RCC 7860 (cell line): ENCODE results near the gene WNT1.
A peak's percentile ranks its signal among the peaks of the same experiment; 100 is the strongest.

Experiments
- DNase-seq: peaks from one replicate; pipeline ENCODE4 v3.0.0-alpha.2; 2015; ENCODE audit warnings: low spot score
- FAIRE-seq: peaks from 2 replicates; lab custom pipeline; 2012; peaks lifted over from hg19 to GRCh38; lab: Jason Lieb, UNC

Gene WNT1

DNA sequence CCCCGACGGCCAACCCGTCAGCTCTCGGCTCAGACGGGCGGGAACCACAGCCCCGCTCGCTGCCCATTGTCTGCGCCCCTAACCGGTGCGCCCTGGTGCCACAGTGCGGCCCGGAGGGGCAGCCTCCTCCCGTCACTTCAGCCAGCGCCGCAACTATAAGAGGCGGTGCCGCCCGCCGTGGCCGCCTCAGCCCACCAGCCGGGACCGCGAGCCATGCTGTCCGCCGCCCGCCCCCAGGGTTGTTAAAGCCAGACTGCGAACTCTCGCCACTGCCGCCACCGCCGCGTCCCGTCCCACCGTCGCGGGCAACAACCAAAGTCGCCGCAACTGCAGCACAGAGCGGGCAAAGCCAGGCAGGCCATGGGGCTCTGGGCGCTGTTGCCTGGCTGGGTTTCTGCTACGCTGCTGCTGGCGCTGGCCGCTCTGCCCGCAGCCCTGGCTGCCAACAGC is at the start of gene WNT1:
Gene WNT1 (plus strand): TSS at position 32 of the 450 bp plus-strand sequence. CDS start 329 bp downstream, at position 361.
- FAIRE-seq (no peak), DNase-seq (no peak)

GRCh38 chr12:48929551-48929950 is 48.6 kb upstream of the WNT1 start:
- no peak for FAIRE-seq

DNA sequence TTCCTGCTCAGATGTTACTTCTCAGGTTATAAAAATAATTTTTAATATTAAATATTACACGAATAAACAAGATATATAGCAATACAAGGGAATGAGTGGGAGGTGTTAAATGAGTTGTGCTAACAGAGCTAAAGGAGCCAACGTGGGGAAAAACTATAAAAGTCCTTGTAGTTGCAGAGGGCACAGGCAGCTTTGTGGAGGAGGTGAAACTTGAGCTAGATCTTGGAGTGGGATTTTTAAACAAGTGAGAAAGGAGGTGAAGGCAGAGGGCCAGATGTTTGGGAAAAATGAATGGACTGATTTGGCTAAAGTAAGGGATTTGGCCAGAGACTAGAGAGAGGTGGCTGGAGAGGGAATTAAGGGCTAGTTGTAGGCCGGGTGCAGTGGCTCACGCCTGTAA is 47.6 kb upstream of the WNT1 start:
- DNase-seq (no peak), FAIRE-seq (no peak)

More at GRCh38 chr12:48929551-48929950, 48.6 kb upstream of the WNT1 start:
- no peak for DNase-seq

GRCh38 chr12:48932878-48933277 is 45.2 kb upstream of the WNT1 start:
- no peak for DNase-seq

GRCh38 chr12:48933664-48934311 is 44.3 kb upstream of the WNT1 start:
- DNase-seq, result no peak
- no peak for FAIRE-seq

More at GRCh38 chr12:48932878-48933277, 45.2 kb upstream of the WNT1 start:
- no peak for FAIRE-seq

- DNase-seq (no peak), FAIRE-seq (no peak)
Observed at GRCh38 chr12:48934312-48934706, 43.8 kb upstream of the WNT1 start.

DNA sequence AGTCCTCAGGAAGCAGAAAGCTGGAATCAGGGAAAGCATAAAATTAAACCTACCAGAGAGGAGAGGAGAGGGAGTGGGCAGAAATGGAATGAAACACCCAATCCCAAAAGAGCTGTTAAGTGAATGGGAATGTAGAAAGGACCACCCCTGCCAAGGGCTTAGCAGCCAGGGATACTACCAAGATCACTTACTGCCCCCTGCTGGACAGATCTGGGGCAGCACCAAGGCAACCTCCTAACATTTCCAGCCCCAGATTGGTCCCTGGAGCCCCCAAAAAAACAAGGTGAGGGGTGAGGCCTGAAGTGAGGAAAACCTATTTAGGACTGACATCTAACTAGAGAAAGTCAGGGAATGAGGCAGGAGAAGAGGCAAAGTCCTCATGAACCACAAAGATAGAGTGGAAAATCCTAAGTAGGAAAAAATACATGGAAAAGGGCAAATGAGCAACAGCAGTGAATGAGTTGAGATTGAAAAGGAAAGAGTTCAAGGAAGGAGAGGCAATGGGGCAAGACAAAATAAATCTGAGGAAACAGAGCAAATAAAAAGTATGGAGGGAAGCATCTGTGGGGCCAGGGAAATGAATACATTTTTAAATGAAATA is 41.6 kb upstream of the WNT1 start:
- FAIRE-seq (no peak), DNase-seq (peak; percentile 26)

GRCh38 chr12:48937170-48937569 is 41.0 kb upstream of the WNT1 start:
- FAIRE-seq (no peak), DNase-seq (no peak)

DNA sequence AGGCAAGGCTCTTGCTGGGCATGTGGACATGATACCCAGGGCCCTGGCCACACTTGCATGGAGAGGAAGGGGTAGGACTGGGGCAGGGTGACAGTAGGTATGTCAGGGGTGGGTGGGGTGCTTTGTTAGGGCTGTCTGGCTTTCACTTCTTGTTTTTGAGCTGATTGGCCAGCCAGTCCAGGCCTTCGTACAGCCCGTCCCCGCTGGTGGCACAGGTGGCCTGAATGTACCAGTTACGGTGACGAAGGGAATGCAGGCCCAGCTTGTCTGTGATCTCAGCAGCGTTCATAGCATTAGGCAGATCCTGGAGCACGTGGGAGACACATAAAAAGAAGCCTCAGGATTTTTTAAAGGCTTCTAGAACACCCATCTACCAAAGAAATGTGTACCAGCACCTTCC is 39.3 kb upstream of the WNT1 start:
- DNase-seq (no peak), FAIRE-seq (no peak)

DNA sequence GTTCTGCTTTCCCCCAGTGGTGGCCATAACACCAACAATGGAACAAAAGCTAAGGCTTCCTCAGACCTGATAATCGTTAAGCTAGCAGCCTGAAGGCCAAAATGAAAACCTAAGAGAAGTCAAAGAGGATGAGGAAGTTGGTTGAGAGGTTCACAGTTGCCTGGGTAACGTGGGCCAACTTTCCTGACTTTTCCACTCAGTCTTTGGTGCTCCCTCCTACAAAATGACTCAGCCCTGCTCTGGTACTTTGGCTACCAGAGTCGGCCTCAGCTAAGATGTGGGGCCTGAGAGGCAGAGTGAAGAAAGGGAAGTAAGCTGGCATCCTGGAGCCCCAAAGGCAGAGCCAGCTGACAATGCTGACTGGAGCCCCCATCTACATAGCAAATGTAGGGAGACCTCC is 37.9 kb upstream of the WNT1 start:
- DNase-seq (no peak), FAIRE-seq (no peak)

GRCh38 chr12:48943221-48943620 is 34.9 kb upstream of the WNT1 start:
- no peak for DNase-seq
- no peak for FAIRE-seq

- DNase-seq, result no peak
- no peak for FAIRE-seq
Observed at GRCh38 chr12:48946205-48946604, 31.9 kb upstream of the WNT1 start.

GRCh38 chr12:48946943-48947342 is 31.2 kb upstream of the WNT1 start:
- FAIRE-seq, result no peak
- DNase-seq, result no peak

DNA sequence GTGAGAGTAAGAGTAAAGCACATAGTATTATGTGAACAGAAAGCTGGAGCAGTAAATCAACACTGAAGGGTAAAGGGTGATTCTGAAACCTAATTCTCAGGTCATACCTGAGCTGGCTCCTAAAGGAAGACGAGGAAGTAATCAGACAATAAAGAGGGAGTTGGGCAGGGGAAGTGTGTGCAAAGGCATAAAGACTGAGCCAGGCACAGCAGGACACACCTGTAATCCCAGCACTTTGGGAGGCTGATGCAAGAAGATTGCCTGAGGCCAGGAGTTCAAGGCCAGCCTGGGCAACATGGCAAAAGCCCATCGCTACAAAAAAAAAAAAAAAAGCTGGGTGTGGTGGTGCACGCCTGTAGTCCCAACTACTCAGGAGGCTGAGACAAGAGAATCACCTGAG is 30.4 kb upstream of the WNT1 start:
- FAIRE-seq, result no peak
- no peak for DNase-seq

GRCh38 chr12:48952691-48953090 is 25.4 kb upstream of the WNT1 start:
- FAIRE-seq (no peak), DNase-seq (no peak)

GRCh38 chr12:48954061-48954460 is 24.1 kb upstream of the WNT1 start:
- DNase-seq (no peak), FAIRE-seq (no peak)

GRCh38 chr12:48954841-48955501 is 23.2 kb upstream of the WNT1 start:
- no peak for DNase-seq
- no peak for FAIRE-seq

- FAIRE-seq (peak; percentile 80), DNase-seq (peak; percentile 84)
Observed at GRCh38 chr12:48956279-48957140, 21.6 kb upstream of the WNT1 start.

DNA sequence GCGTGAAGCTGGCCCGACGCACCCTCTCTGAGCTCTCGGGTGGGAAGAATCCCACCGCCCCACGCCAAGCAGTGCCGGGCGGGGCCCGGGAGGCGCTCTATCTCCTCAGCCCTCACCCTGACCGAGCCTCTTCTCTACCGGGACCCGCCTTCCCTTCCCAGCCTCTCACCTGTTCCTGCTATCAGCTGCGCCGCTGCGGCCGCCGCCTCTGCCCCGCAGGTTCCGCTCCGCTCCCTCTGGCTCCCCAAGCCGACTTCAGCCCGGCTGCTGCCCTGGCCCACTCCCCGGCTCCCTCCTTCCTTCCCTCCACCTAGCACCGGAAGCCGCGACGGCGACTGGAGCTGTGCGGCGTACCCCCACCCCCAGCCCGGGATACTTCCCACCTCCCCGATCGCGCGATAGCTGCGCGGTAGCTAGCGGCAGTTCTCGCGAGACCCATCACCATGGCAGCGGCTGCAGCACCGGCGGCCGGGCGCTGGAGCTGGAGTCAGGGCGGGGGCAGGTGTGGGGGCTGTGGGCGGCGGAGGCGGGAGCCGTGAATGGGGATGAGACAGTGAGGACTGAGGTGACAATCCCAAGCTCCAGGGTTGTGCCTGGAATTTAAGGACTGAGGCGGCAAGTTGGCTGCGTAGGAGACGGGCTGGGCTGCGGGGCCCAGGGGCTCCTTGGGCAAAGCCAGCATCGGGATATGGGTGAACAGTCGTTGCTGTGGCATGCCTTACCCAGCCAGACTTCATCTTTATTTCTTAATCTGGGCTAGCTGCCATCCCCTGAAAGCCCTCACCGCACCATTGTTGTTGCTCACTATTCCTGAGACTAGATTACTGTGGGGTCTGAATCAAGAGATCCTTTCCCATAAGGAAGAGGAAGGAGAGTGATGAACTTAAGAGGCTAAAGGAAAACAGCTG is 20.7 kb upstream of the WNT1 start, which contains the start of gene ARF3:
Gene ARF3 (minus strand): TSS at position 347 of the 908 bp plus-strand sequence. CDS start 16,392 bp downstream, outside the sequence.
- FAIRE-seq (no peak), DNase-seq (peak; percentile 86)

DNA sequence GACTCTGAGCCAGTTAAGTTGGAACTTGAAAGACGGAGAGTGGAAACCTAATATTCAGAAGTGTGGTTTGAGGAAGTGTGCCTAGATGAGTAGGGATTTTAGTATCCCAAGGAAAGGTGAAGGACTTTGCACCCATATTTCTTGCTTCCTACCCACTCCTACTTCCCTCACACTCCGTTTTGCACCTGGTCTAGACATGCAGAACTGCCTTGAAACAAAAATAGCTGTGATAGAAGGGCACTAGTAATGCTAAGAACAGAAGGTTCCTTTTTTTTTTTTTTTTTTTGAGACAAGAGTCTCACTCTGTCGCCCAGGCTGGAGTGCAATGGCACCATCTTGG is 20.1 kb upstream of the WNT1 start:
- no peak for DNase-seq
- FAIRE-seq, result no peak
